ENCODE data around the gene ZNF578.
"Not testable (repeated sequence)": the region's sequence is repeated elsewhere in the genome, so short reads cannot be mapped to it uniquely, and the experiment has no call there.

Gene ZNF578

DNA sequence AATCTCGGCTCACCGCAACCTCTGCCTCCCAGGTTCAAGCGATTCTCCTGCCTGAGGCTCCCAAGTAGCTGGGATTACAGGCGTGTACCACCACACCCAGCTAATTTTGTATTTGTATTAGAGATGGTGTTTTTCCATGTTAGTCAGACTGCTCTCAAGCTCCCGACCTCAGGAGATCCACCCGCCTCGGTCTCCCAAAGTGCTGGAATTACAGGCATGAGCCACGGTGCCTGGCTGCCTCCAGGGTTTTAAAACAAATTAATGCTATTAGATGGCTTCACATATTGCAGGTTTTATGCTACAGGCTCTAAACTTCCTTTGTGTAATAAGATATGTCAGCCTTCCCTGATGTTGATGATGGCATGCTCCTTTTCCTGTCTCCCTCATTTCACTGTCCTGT is 108.3 kb downstream of the ZNF578 start:
- DNase-seq (ENCODE audit: low spot score), result not testable (repeated sequence)

Measured in HuH-7 (cell line).